ENCODE data around the gene FAM83E.
"Not testable (repeated sequence)": the region's sequence is repeated elsewhere in the genome, so short reads cannot be mapped to it uniquely, and the experiment has no call there.

The FAM83E gene

GRCh38 chr19:48614436-48615230 is at the start of gene FAM83E:
TSS of gene FAM83E (minus strand) at chr19:48615076. CDS start at chr19:48613372, 1,704 bp downstream.
- in situ Hi-C loops (cut with HindIII; ENCODE audit: low sequenced_read_pairs) = no loop called here

- in situ Hi-C loops (cut with HindIII; ENCODE audit: low sequenced_read_pairs) = no loop called here
Measured at GRCh38 chr19:48664476-48664875, 49.6 kb upstream of the FAM83E start.

- in situ Hi-C loops (cut with HindIII; ENCODE audit: low sequenced_read_pairs) = no loop called here
Measured at GRCh38 chr19:48663667-48664066, 48.8 kb upstream of the FAM83E start.

GRCh38 chr19:48661711-48662090 is 46.8 kb upstream of the FAM83E start:
- in situ Hi-C loops (cut with HindIII; ENCODE audit: low sequenced_read_pairs) = no loop called here

DNA sequence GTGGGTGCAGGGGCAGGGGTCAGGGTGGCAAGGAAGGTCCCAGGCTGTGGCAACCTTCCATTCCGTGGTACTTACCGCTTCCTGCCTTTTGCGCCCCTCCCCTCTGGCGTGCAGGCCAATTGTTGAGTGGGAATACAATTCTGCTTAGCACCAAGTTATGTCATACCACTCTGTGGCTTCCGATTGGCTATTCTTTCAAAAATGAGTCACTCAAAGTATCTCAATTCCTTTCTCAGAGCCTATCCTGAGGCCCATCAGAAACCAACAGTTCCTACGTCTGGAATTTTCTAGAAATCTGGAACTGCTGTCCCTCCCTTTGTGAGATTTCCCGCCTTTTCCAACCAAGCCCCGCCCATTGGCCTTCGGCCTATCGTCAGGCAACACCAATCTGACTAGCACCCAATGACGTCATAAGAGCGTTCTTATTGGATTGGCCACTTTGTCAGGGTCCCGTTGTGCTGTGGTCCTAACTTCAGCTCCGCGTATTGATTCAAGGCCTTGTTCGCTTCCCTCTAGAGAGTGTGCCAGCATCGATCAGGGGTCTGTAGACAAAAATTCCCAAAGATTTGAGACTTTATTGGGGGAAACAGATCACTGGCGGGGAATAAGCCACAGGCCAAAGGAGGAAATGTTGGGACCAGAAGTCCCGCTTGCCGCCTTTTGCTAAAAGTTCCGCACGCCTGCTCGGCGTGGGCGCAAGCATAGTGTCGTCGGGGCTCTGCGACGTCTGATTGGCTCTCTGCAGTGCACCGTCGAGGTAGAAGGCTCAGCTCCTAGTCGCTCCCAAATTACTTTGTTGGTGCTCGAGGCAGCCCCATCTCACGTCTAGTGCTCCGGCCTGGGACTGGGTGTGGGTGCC is 46.2 kb upstream of the FAM83E start:
- in situ Hi-C loops (cut with HindIII; ENCODE audit: low sequenced_read_pairs) = no loop called here

- in situ Hi-C loops (cut with HindIII; ENCODE audit: low sequenced_read_pairs) = no loop called here
Measured at GRCh38 chr19:48659768-48660167, 44.9 kb upstream of the FAM83E start.

- in situ Hi-C loops (cut with HindIII; ENCODE audit: low sequenced_read_pairs) = no loop called here
Measured at GRCh38 chr19:48658483-48658882, 43.6 kb upstream of the FAM83E start.

DNA sequence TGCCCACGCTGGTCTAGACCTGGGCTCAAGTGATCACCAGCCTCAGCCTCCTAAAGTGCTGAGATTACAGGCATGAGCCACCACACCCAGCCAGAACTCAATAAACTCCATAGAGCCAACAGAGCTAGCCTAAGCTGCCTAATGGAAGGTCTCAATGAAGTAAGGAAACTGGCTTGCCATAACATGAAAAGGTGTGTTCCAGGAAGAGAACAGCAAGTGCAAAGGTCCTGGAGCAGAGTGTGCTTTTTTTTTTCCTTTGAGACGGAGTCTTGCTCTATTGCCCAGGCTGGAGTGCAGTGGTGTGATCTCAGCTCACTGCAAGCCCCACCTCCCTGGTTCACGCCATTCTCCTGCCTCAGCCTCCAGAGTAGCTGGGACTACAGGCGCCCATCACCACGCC is 43.0 kb upstream of the FAM83E start:
- in situ Hi-C loops (cut with HindIII; ENCODE audit: low sequenced_read_pairs) = not testable (repeated sequence)

DNA sequence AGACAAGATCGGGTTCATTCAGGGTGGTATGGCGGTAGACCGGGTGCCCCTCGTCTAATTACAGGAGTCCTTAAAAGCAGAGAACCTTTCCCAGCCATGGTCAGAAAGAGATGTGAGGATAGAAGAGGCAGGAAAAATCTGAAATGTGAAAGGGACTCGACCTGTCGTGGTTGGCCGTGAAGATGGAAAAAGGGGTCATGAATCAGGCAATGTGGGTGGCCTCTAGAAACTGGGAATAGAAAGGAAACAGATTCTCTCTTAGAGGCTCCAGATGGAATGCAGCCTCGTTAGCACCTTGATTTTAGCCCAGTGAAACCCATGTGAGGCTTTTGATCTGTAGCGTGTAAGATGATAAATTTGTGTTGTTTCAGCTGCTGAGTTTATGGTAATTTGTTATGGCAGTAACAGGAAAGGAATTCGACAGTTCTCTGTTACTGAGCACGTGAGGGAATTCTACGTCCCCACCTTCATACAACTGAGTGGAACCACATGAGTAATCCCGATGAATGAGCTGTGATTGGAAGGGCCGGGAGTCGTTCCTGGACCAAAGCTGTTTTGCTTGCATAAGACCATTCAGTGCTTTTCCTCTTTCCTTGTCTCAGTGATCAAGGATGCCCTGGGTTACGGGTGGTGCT is 42.1 kb upstream of the FAM83E start:
- in situ Hi-C loops (cut with HindIII; ENCODE audit: low sequenced_read_pairs) = no loop called here

- in situ Hi-C loops (cut with HindIII; ENCODE audit: low sequenced_read_pairs) = no loop called here
Measured at GRCh38 chr19:48654299-48655059, 39.6 kb upstream of the FAM83E start.

DNA sequence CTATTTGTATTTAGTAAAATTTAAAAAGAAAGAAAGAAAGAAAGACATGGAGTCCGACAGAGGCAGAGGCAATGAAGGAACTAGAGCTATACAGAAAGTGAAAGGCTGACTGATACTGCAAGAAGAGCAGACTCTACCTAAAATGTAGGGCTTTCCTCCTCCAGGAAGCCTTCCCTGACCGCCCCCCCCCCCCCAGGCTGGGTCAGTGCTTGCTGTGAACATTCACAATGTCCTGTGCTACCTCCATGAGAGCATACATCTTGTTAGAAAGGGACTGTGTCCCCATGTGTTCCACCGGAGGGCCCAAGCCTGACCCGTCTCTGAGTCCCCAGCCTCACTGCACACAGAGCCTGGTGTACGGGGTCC is 36.8 kb upstream of the FAM83E start:
- in situ Hi-C loops (cut with HindIII; ENCODE audit: low sequenced_read_pairs) = no loop called here

- in situ Hi-C loops (cut with HindIII; ENCODE audit: low sequenced_read_pairs) = no loop called here
Measured at GRCh38 chr19:48650974-48651682, 36.3 kb upstream of the FAM83E start.

DNA sequence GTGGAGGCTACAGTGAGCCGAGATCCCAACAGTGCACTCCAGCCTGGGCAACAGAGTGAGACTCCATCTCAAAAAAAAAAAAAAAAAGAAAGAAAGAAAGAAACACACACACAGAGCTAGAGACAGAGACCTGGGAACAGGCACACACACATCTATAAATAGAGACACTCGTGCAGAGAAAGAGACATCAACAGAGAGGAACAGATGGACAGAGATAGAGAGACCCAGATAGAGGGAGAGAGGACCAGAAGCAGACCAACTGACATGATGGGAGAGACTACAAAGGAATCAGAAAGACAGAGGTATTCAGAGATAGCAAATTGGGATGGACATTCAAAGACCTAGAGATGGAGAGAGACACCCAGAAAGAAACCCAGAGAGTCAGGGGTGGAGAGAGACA is 33.3 kb upstream of the FAM83E start:
- in situ Hi-C loops (cut with HindIII; ENCODE audit: low sequenced_read_pairs) = loop anchor here (25.0 kb wide), 1 partner anchor 314 kb away; the partner anchor contains the start of genes BAX and FTL

GRCh38 chr19:48646722-48647216 is 31.9 kb upstream of the FAM83E start:
- in situ Hi-C loops (cut with HindIII; ENCODE audit: low sequenced_read_pairs) = loop anchor here (25.0 kb wide), 1 partner anchor 316 kb away; the partner anchor contains the start of genes BAX and FTL

DNA sequence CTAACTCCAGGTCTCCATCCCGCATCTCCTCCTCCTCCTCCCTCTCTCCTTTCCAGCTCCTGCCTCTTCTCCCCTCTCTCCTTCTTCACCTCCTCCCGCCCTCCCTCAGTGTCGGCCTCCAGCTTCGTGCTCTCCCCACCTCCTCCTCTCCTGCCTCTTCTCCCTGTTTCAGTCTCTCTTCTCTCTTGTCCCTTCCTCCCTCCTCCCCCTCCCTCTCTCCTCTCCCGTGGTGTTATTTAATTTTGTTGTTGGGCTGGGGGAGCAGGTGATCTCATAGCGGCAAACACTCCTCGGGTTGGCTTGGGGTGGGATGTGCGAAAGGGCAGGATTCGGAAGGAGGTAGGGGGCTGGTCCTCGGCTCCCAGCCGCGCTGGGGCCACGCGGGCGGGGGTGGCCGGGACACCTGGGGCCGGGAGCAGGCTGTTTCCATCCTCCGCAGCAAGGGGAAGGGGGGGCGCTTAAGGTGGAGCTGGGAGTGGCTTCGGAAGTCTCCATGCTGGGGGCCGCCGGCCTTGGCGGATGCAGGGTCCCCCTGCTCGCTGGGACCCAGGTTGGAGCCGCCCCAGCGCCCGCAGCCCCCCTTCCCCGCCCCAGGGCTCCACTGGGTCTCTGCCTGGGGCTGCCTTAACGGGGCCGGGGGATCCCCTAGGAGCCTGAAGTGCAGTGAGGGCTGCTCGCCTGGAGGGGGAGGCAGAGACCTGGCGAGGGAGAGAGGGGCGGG is 31.3 kb upstream of the FAM83E start, which contains the start of gene CA11:
Gene CA11, minus strand, starts transcription at position 187 of the 721 bp plus-strand sequence. CDS start 555 bp downstream, outside the sequence.
- in situ Hi-C loops (cut with HindIII; ENCODE audit: low sequenced_read_pairs) = loop anchor here (25.0 kb wide), 1 partner anchor 316 kb away; the partner anchor contains the start of genes BAX and FTL

- in situ Hi-C loops (cut with HindIII; ENCODE audit: low sequenced_read_pairs) = loop anchor here (25.0 kb wide), 1 partner anchor 317 kb away; the partner anchor contains the start of genes BAX and FTL
Measured at GRCh38 chr19:48645620-48646000, 30.7 kb upstream of the FAM83E start.

DNA sequence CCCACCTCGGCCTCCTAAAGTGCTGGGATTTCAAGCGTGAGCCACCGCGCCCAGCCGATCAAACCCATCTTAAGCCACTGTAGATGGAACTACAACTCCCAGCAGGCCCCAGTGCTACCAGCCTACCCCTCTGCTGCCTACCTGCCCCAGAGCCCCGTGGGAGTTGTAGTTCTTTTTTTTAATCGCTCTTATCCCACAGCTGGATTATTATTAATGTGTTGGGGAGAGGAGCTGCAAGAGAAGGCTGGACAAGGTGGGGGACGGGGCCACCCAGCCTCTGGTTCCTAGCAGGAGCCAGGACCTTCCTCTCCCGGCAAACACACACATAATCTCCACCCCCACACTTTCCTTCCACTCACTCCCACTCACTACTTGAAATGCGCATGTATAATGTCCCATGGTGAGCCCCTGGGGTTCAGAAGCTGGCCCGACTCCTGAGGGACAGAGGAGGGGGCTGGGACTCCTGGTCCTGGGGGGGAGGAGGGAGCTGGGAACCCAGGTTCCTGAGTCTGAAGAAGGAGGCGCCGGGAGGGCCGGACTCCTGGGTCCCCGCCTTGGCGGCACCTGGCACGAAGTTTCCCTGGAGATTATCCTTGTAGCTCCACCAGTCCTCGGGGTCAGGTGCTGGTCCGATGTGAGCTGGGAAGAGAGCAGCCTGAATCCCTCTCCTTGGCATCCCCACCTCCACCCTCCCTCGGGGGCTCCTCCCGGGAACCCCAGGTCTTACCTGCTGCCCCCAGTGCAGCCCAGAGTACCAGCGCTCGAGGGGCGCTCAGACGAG is 30.2 kb upstream of the FAM83E start:
- in situ Hi-C loops (cut with HindIII; ENCODE audit: low sequenced_read_pairs) = loop anchor here (25.0 kb wide), 1 partner anchor 317 kb away; the partner anchor contains the start of genes BAX and FTL

DNA sequence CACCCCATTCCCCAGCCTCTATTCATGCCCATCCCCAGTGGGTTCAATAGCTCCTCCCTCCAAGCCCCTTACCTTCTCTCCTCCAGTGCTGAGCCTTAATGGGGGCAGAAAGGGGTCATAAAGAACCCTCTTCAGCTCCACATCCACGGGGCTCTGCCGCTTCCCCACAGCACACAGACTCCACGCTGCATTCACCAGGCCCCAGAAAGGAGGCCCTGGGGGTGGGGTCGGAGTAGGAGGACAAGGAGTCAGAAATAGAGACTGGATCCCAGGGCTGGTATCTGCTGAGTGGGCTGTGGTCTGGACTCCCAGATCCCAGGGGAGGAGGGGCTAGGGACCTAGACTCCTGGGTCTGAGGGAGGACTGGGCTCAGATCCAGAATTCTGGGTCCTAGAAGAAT is 29.5 kb upstream of the FAM83E start:
- in situ Hi-C loops (cut with HindIII; ENCODE audit: low sequenced_read_pairs) = loop anchor here (25.0 kb wide), 1 partner anchor 318 kb away; the partner anchor contains the start of genes BAX and FTL

Measured in endothelial cell of hepatic sinusoid (primary cell).